ENCODE data around the gene FBXL4.

DNA sequence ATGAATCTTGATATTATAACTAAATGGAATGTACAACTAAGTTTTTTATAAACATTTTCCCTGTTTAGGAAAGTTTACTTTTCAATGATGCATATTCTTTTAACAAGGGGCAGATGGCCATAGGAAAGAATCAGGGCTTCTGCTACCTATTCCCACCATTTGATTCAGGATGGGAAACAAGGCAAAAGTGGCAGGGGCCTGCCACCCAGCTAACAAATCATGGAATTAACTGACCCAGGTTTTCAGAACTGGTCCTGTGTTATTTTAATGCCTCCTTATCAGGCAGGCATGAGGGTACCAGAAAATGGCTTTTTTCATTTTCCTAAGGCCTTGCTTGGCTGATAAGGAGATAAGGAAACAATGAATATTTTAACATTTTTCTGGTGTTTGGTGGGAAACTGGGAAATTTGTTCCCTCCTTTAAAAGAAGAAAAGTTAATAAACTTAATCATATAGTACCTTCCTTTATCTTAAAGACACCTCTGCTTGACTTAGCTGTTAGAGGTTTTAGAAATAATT, 106.7 kb downstream of the FBXL4 start:
- TF ChIP-seq POLR2A (IDR thresholded peaks at IDR 0.05) (no peak), EP300 (IDR thresholded peaks at IDR 0.05) (no peak), POLR2AphosphoS5 (IDR thresholded peaks at IDR 0.05) (no peak)
- TF ChIP-seq, protein P1, sequence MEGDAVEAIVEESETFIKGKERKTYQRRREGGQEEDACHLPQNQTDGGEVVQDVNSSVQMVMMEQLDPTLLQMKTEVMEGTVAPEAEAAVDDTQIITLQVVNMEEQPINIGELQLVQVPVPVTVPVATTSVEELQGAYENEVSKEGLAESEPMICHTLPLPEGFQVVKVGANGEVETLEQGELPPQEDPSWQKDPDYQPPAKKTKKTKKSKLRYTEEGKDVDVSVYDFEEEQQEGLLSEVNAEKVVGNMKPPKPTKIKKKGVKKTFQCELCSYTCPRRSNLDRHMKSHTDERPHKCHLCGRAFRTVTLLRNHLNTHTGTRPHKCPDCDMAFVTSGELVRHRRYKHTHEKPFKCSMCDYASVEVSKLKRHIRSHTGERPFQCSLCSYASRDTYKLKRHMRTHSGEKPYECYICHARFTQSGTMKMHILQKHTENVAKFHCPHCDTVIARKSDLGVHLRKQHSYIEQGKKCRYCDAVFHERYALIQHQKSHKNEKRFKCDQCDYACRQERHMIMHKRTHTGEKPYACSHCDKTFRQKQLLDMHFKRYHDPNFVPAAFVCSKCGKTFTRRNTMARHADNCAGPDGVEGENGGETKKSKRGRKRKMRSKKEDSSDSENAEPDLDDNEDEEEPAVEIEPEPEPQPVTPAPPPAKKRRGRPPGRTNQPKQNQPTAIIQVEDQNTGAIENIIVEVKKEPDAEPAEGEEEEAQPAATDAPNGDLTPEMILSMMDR (IDR thresholded peaks at IDR 0.05) = no peak
